Measurements from ENCODE around the gene EGFR. TPM values are rescaled to one million over a fixed set of nuclear protein-coding genes. Genes with fewer than 3 reads are reported as not detected.
"Not testable (repeated sequence)": the region's sequence is repeated elsewhere in the genome, so short reads cannot be mapped to it uniquely, and the experiment has no call there.

EGFR gene
- total RNA-seq, 1 experiment from 2014 or later, result 50.0 TPM

DNA sequence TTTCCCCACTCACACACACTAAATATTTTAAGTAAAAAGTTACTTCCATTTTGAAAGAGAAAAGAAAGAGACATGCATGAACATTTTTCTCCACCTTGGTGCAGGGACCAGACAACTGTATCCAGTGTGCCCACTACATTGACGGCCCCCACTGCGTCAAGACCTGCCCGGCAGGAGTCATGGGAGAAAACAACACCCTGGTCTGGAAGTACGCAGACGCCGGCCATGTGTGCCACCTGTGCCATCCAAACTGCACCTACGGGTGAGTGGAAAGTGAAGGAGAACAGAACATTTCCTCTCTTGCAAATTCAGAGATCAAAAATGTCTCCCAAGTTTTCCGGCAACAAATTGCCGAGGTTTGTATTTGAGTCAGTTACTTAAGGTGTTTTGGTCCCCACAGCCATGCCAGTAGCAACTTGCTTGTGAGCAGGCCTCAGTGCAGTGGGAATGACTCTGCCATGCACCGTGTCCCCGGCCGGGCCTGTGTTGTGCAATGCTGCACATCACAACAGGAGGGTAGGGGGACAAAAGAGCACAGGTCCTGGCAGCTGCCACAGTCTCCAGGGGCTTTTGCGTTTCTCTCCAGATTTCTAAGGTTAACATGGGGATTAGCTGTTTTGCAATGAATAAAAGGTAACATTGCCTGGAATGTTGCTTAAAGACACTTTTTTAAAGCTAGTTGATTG is 146.5 kb downstream of the EGFR start:
- no peaks in the 10 kb centered on the region for H3F3A ChIP-seq (ENCODE audit: low read length, unreplicated experiment)
- no TSS peak for BruUV-seq (replicated peaks)
- no peak overlapping the region for H3K27ac ChIP-seq (ENCODE audit: low read length)
- peaks cover 51% of the 10 kb centered on the region for H3K36me3 ChIP-seq (ENCODE audit: low read depth, low read length)
- H3K9ac ChIP-seq (ENCODE audit: low read length), result no peak overlapping the region
- H4K20me1 ChIP-seq (ENCODE audit: low read length), result no peaks in the 10 kb centered on the region
- no peak for ATAC-seq
- DNase-seq, result no peak
- no peaks in the 10 kb centered on the region for H3K79me2 ChIP-seq (ENCODE audit: low read length)
- ChIA-PET CTCF (no interaction called here), POLR2A (ENCODE audit: unreplicated experiment) (no interaction called here)
- H3K9me2 ChIP-seq (replicated peaks; ENCODE audit: low read length), result no peaks in the 10 kb centered on the region
- H3K9me3 ChIP-seq (ENCODE audit: low read length), result no peaks in the 10 kb centered on the region
- peaks cover 4% of the 10 kb centered on the region; the same call in 1 of the 2 replicates for H3K4me1 ChIP-seq (ENCODE audit: insufficient read depth, low read length)
- H2AFZ ChIP-seq (ENCODE audit: low read length), result no peak overlapping the region
- H3K4me2 ChIP-seq (ENCODE audit: low read length), result no peak overlapping the region
- TF ChIP-seq EZH2phosphoT487 (IDR thresholded peaks at IDR 0.05; ENCODE audit: borderline replicate concordance, low read length) (no peak), EZH2 (IDR thresholded peaks at IDR 0.05; ENCODE audit: low read length, unreplicated experiment) (no peak)
- TF ChIP-seq, protein P1, sequence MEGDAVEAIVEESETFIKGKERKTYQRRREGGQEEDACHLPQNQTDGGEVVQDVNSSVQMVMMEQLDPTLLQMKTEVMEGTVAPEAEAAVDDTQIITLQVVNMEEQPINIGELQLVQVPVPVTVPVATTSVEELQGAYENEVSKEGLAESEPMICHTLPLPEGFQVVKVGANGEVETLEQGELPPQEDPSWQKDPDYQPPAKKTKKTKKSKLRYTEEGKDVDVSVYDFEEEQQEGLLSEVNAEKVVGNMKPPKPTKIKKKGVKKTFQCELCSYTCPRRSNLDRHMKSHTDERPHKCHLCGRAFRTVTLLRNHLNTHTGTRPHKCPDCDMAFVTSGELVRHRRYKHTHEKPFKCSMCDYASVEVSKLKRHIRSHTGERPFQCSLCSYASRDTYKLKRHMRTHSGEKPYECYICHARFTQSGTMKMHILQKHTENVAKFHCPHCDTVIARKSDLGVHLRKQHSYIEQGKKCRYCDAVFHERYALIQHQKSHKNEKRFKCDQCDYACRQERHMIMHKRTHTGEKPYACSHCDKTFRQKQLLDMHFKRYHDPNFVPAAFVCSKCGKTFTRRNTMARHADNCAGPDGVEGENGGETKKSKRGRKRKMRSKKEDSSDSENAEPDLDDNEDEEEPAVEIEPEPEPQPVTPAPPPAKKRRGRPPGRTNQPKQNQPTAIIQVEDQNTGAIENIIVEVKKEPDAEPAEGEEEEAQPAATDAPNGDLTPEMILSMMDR (conservative IDR thresholded peaks at IDR 0.05; ENCODE audit: low read depth, low read length), result no peak
- intact Hi-C loops (cut with micrococcal nuclease), result no loop called here
- H3K4me3 ChIP-seq (ENCODE audit: low read length), result no peak overlapping the region
- no peaks in the 10 kb centered on the region for H3K27me3 ChIP-seq (ENCODE audit: low read length)

DNA sequence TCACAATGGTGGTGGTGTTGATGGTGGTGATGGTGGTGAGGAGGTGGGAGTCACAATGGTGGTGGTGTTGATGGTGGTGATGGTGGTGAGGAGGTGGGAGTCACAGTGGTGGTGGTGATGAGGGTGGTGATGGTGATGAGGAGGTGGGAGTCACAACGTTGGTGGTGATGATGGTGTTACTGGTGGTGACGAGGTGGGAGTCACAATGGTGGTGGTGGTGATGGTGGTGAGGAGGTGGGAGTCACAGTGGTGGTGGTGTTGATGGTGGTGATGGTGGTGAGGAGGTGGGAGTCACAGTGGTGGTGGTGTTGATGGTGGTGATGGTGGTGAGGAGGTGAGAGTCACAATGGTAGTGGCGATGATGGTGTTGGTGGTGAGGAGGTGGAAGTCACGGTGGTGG is 148.5 kb downstream of the EGFR start:
- H3K9me3 ChIP-seq (ENCODE audit: low read length); H3K4me3 ChIP-seq (ENCODE audit: low read length); ATAC-seq; H3K9ac ChIP-seq (ENCODE audit: low read length); H3K9me2 ChIP-seq (replicated peaks; ENCODE audit: low read length); CTCF ChIA-PET; H3K79me2 ChIP-seq (ENCODE audit: low read length); H3K4me1 ChIP-seq (ENCODE audit: insufficient read depth, low read length); H3F3A ChIP-seq (ENCODE audit: low read length, unreplicated experiment); BruUV-seq (replicated peaks); DNase-seq; H3K27ac ChIP-seq (ENCODE audit: low read length); intact Hi-C loops (cut with micrococcal nuclease); H3K27me3 ChIP-seq (ENCODE audit: low read length); H4K20me1 ChIP-seq (ENCODE audit: low read length); H3K4me2 ChIP-seq (ENCODE audit: low read length); POLR2A ChIA-PET (ENCODE audit: unreplicated experiment); H2AFZ ChIP-seq (ENCODE audit: low read length): not testable (repeated sequence)
- peaks cover 50% of the 10 kb centered on the region for H3K36me3 ChIP-seq (ENCODE audit: low read depth, low read length)

DNA sequence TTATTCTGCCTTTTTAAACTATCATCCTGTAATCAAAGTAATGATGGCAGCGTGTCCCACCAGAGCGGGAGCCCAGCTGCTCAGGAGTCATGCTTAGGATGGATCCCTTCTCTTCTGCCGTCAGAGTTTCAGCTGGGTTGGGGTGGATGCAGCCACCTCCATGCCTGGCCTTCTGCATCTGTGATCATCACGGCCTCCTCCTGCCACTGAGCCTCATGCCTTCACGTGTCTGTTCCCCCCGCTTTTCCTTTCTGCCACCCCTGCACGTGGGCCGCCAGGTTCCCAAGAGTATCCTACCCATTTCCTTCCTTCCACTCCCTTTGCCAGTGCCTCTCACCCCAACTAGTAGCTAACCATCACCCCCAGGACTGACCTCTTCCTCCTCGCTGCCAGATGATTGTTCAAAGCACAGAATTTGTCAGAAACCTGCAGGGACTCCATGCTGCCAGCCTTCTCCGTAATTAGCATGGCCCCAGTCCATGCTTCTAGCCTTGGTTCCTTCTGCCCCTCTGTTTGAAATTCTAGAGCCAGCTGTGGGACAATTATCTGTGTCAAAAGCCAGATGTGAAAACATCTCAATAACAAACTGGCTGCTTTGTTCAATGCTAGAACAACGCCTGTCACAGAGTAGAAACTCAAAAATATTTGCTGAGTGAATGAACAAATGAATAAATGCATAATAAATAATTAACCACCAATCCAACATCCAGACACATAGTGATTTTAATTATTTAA is 151.7 kb downstream of the EGFR start:
- no peaks in the 10 kb centered on the region for H3K4me1 ChIP-seq (ENCODE audit: insufficient read depth, low read length)

More for the DNA sequence above, 151.7 kb downstream of the EGFR start:
- H3K27me3 ChIP-seq (ENCODE audit: low read length), result no peaks in the 10 kb centered on the region
- H3K79me2 ChIP-seq (ENCODE audit: low read length), result no peaks in the 10 kb centered on the region
- H3F3A ChIP-seq (ENCODE audit: low read length, unreplicated experiment), result no peaks in the 10 kb centered on the region
- ATAC-seq (no peak), DNase-seq (no peak)
- intact Hi-C loops (cut with micrococcal nuclease), result no loop called here
- no peak overlapping the region for H3K27ac ChIP-seq (ENCODE audit: low read length)
- no peaks in the 10 kb centered on the region for H4K20me1 ChIP-seq (ENCODE audit: low read length)
- no peak overlapping the region for H2AFZ ChIP-seq (ENCODE audit: low read length)
- H3K4me2 ChIP-seq (ENCODE audit: low read length), result no peak overlapping the region
- peaks cover 59% of the 10 kb centered on the region for H3K36me3 ChIP-seq (ENCODE audit: low read depth, low read length)
- H3K9me2 ChIP-seq (replicated peaks; ENCODE audit: low read length), result no peaks in the 10 kb centered on the region
- TF ChIP-seq, protein P1 (conservative IDR thresholded peaks at IDR 0.05; ENCODE audit: low read depth, low read length), result no peak
- TF ChIP-seq EZH2 (IDR thresholded peaks at IDR 0.05; ENCODE audit: low read length, unreplicated experiment), result no peak
- no peak for TF ChIP-seq EZH2phosphoT487 (IDR thresholded peaks at IDR 0.05; ENCODE audit: borderline replicate concordance, low read length)
- H3K9me3 ChIP-seq (ENCODE audit: low read length), result no peaks in the 10 kb centered on the region
- BruUV-seq (replicated peaks), result no TSS peak
- H3K9ac ChIP-seq (ENCODE audit: low read length), result no peak overlapping the region
- no peak overlapping the region for H3K4me3 ChIP-seq (ENCODE audit: low read length)
- POLR2A ChIA-PET (ENCODE audit: unreplicated experiment), result no interaction called here
- CTCF ChIA-PET, result no interaction called here
